Kidney epithelial cell (primary cell): Measurements from ENCODE around the gene POLR1B. TPM values are rescaled to one million over a fixed set of nuclear protein-coding genes. Genes with fewer than 3 reads are reported as not detected.

Source experiments
- DNase-seq: peaks from one replicate; pipeline ENCODE4 v3.0.0-alpha.2; 2010; ENCODE audit warnings: low read depth
- H3K27me3 ChIP-seq: 2 replicates; pipeline ENCODE4 v1.6.0; 2011; ENCODE audit warnings: low read length; ENCODE audit not compliant: control insufficient read depth, insufficient read depth
- H3K36me3 ChIP-seq: 2 replicates; pipeline ENCODE4 v1.5.1; 2011; ENCODE audit warnings: low read length; ENCODE audit not compliant: control insufficient read depth, insufficient read depth
- H3K4me3 ChIP-seq: 2 replicates; pipeline ENCODE4 v1.5.1; 2011; ENCODE audit warnings: low read depth, mild to moderate bottlenecking, control low read depth, low read length
- CTCF ChIP-seq: IDR thresholded peaks from 2 replicates; pipeline ENCODE4 v1.5.1; 2011; ENCODE audit warnings: mild to moderate bottlenecking, moderate library complexity, low read length, control low read depth, inconsistent platforms; ENCODE audit not compliant: insufficient read depth, poor library complexity, severe bottlenecking
- total RNA-seq: library from RNA; depleted of rRNA; stranded (reverse); fragments of >200 nt; gene quantifications from 2 replicates; pipeline ENCODE4 v1.2.3, GENCODE V29; 2015

The POLR1B gene
- total RNA-seq, 1 donor from 2014 or later: 20.8 TPM

- no peak for TF ChIP-seq CTCF
- no peak overlapping the region for H3K4me3 ChIP-seq
- no peaks in the 10 kb centered on the region for H3K36me3 ChIP-seq
- DNase-seq: no peak
- no peaks in the 10 kb centered on the region for H3K27me3 ChIP-seq
These were observed 81.9 kb downstream of the POLR1B start for GRCh38 chr2:112623913-112624777.

DNA sequence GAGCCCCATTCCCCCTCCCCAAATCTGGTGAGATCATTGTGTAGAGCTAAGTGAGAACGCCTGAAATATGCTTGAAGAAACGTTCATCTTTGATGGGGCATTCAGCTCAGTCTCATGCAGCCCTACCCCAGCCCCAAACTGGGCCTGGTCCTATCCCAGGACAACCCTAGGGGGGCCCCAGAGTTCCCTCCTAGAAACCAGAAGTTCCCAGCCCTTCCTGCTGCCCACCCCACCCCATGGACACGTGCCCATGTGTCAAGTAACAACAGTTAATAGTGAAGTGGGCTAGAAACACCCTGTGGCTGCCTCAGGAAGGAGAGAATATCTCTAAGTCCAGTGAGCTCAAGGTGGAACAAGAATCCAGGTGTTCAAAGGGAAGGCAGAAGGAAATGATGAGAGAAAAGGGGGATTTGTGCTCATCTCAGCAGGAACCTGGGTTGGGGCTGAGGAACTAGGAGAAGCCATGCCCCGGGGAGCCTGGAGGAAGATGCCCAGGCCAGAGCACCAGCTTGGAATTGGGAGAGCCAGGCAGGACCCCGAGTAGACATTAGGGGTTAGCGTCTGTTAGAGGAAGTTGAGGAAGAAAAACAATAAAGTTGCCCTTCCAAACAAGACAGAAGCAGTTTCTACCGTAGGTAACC lies 83.3 kb downstream of the POLR1B start:
- TF ChIP-seq CTCF: no peak
- no peak for DNase-seq
- H3K4me3 ChIP-seq: no peak overlapping the region

GRCh38 chr2:112626604-112627059 lies 84.4 kb downstream of the POLR1B start:
- Histone ChIP-seq H3K27me3 (no peaks in the 10 kb centered on the region), H3K4me3 (no peak overlapping the region), H3K36me3 (no peaks in the 10 kb centered on the region)
- TF ChIP-seq CTCF: peak; percentile 98
- no peak for DNase-seq

More for the DNA sequence above, 83.3 kb downstream of the POLR1B start:
- H3K36me3 ChIP-seq: no peaks in the 10 kb centered on the region
- H3K27me3 ChIP-seq: no peaks in the 10 kb centered on the region

Other genes starting within 250 kb of the POLR1B start
- gene RGPD8, start 108.8 kb upstream of the POLR1B start, total RNA-seq: 6.5 and 7.7 TPM in 2 replicates
- gene TTL, start 60.3 kb upstream of the POLR1B start, total RNA-seq: 51.3 and 59.3 TPM in 2 replicates
- 33.5 and 36.5 TPM in 2 replicates for gene CHCHD5, start 42.1 kb downstream of the POLR1B start, total RNA-seq
- 101 TPM in 2 replicates for gene SLC20A1, start 103.5 kb downstream of the POLR1B start, total RNA-seq
- 0.14 TPM in 1 of 2 replicates, not detected in the other for gene NT5DC4, start 178.6 kb downstream of the POLR1B start, total RNA-seq
- 2.5 and 5.6 TPM in 2 replicates for gene CKAP2L, start 222.1 kb downstream of the POLR1B start, total RNA-seq
- 2.3 and 2.4 TPM in 2 replicates for gene IL1A, start 242.0 kb downstream of the POLR1B start, total RNA-seq